GM18508 (cell line): ENCODE results near the gene COMMD7.

Experiments used
- ATAC-seq: cut with Tn5 transposase; IDR thresholded peaks from one replicate; pipeline ENCODE4 v1.9.1; 2021; ENCODE audit warnings: moderate number of reproducible peaks; ENCODE audit not compliant: insufficient read depth, unreplicated experiment

COMMD7 gene

DNA sequence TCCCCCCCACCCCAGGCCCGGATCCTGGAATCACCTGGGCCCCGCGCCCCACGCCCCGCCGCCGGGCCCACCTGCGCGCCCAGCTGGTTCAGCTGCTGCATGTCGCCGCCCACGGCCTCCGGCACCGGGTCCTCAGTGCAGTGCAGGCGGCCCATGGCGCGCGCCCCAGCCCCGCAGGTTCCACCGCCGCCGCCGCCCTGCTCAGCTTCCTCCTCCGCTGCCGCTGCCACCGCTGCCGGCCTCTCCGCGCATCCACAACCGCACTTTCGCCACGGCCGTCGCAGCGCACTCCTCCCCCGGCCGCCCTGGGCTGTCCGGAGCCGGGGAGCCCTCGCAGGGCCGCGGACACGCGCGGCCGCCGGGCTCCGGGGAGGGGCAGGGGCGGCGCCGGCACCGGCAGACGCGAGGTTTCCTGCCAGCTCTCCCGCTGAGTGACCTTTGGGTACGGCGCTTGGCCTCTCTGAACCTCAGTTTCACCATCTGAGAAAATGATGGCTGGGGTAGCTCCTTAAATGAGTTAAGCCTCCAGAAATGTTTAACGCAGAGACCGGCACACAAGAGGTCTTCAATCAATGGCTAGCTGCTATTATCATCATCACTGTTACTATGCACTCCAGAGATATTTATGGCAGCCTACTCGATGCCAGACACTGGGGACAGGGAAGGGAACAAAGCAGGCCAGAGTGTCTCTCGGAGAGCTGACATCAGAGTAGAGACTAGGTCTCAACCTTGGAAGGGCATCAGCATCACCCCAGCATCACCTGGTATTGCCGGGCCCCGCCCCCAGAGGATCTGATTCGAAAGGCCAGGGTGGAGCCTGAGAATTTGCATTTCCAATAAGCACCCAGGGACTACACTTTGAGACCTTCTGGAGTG, at the start of gene COMMD7:
Gene COMMD7 (minus strand): TSS at position 231 of the 876 bp plus-strand sequence. CDS start 76 bp downstream, at position 155.
- ATAC-seq, result no peak

DNA sequence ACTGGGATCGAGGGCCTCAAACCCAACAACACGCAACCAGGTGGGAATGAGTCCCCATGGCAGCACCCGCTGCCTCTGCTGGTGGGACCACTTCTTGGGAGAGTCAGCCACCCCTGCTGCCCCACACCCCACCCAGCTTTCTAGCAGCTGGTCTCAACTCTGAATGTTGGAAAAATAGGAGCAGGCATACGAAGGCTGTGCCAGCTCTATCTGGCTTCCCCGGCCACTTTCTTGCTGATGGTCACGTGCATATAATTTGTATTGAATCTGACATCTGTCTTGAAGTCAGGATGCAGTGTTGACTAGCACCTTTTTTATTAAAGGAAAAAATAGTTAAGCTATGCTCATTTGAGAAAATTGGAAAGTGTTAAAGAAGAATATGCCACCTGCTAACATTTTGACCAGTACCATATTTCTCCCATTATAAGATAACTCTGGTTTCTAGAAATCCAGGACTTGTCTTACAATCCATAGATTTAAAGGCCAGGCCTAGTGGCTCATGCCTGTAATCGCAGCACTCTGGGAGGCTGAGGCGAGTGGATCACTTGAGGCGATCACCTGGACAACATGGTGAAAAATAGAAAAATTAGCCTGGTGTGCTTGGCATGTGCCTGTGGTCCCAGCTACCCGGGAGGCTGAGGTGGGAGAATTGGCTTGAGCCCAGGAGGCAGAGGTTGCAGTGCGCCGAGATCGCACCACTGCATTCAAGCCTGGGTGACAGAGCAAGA, 49.6 kb upstream of the COMMD7 start:
- no peak for ATAC-seq

DNA sequence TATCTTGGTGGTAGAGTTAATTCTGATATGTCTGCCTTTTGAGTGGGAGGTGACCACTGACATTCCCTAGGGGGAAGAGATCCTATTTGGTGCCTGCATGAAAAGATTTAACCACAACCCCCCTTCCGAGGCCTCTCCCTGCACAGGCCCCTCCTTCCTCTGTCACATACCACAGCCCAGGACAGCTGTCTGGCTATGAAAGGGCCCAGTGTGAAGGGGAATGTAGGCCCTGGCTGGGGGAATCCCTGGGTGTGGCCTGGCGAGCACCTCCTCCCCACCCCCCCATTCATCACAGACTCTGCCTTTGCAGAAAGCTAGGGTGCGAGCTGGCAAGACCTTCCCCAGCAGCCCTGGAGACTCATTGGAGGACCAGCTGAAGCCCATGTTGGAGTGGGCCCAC, 49.0 kb upstream of the COMMD7 start:
- no peak for ATAC-seq

DNA sequence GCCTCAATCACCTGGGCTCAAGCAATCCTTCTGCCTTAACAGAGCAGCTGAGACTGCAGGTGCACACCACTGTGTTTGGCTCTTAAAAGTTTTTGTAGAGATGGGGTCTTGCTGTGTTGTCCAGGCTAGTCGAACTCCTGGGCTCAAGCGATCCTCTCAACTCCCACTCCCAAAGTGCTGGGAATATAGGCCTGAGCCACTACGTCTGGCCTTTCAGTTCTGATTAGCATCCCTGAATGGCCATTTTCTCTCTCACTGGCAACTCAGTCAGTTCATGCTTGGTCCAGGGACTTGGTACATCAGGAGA, 47.4 kb upstream of the COMMD7 start:
- ATAC-seq, result no peak

DNA sequence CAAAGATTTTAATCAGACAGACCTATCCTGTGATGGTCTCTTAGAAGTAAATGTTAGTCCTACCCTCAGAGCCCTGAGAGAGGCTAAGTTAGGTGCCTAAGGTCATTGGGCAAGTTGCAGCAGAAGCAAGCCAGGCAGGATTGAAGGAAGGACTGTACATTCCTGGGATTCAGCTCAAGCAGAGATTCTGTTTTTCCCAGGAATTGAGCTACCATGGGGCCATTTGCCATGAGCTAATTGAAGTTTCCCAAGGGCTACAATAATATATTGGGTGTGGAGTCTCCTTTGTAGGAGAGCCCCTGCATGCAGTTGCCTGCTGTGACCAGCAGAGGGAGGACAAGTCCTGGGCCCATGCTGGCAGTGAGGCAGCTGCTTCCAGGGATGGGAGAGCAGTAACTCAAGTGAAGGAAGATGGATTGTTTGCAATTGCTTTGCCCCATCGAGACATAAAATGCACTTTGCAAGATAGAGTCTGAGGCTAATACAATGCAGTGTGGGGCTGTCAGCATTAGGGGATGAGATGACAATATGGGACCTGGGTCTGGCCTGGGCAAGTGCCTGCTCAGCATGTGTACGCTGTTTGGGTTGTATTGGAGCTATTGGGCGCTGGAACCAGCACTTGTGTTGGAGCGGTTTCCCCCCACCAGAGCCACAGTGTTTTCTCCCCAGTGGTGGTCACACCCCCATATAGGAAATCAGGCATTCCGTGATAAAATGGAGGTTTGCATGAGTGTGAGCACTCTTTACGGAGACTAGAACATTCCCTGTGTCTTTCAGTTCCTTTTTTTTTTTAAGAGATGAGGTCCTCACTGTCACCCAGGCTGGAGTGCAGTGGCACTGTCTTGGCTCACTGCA, 46.9 kb upstream of the COMMD7 start:
- ATAC-seq, result no peak

DNA sequence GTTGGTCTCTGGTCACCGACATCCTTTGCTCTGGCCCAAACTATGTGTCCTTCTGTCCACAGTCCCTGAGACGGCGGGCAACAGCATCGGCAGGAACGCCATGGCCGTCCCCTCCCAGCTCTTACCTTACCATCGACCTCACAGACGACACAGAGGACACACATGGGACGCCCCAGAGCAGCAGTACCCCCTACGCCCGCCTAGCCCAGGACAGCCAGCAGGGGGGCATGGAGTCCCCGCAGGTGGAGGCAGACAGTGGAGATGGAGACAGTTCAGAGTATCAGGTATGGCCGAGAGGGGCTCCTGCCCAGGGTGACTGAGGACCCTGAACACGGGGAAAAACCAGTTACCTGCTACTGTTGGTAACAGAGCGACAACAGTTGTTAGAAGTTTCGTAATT, 43.9 kb upstream of the COMMD7 start:
- no peak for ATAC-seq

DNA sequence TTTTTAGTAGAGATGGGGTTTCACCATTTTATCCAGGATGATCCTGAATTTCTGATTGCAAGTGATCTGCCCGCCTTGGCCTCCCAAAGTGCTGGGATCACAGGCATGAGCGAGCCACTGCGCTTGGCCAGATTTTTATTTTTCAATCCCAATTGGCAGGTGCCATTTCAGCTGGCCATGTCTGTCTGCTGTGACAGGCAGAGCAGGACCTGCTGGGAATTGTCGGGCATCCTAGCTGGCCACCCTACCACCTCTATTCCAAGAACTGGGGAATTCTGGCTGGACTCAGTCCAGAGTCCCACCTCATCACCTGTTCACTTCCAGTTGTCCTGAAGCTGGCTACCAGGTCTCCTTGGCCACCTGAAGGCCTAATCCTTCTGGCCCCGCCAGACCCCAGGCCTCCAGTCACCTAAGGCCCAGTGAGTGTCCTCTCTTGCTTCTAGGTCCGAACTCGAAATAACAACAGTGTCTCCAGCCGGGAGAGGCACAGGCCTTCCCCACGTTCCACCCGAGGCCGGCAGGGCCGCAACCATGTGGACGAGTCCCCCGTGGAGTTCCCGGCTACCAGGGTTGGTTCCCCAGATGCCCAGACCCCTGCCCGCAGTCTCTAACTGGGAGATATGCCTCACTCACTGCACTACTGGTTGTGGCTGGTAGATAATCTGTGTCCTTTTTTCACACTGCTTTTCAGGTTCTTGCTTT, 42.9 kb upstream of the COMMD7 start:
- no peak for ATAC-seq

DNA sequence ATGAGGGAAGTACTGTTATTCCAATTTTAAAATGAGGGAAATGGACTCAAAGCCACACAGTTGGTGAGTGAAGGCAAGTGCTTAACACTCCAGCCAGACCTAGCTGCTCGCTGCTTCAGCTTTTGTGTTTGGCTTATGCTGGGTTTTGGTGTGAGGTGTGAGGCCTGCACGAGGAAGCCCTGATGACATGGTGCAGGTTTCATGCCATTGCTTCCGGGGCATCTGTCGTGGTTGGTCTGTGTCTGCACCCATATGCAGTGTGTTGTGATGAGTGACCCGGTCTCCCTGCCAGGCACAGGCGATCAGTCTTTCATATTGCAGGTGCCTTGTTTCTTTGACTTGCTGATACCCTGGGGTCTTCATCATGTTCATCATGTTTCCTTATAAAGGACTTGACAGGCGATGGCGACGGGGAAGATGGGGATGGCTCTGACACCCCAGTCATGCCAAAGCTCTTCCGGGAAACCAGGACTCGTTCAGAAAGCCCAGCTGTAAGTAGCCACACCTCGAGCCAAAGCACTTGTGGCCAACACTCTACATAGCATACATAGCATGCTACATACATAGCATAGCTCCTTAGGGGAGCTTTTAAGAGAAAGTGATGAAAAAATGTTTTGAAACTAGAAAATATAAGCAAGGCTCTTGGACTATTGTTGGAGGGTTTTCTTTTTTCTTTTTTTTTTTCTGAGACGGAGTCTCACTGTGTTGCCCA, 41.3 kb upstream of the COMMD7 start:
- no peak for ATAC-seq

DNA sequence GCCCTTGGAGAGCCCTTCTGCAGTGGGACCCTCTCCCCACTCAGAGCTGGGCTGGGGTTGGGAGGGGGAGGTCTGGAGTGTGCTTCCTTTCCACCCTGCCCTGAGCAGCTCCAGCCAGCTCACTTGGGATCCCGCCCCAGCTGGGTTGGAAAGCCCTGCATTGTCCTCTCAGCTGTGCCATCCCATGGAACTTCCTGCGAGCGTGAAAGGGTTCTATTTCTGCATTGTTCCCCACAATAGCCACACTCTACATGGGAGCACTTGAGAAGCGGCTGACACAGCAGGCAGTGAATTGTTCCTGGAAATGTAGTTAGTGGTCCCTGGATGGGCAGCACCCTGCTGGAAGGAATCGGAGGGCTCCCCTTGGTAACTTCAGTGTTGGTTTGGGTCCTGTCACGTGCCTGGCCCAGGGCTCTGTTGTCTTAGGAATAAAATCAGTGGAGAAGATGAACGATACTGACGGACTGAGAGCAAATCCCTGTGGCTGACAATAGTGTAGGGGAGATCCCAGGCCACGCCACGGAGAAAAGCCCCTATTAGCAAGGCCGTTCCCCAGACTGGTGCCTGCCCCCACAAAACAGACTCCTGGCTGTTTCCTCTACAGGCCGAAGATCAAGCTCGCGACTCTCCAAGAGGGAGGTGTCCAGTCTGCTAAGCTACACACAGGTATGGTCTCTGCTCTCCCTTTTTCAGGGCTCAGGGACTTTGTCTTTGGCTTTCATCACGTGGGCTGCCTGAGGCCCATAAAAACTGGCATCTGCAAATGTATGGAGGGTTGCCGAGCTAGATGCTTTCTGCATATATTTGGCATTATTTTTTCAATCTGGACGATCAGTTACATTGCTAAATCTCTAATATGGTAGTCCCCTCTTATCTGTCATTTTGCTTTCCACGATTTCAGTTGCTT, 37.7 kb upstream of the COMMD7 start:
- no peak for ATAC-seq

DNA sequence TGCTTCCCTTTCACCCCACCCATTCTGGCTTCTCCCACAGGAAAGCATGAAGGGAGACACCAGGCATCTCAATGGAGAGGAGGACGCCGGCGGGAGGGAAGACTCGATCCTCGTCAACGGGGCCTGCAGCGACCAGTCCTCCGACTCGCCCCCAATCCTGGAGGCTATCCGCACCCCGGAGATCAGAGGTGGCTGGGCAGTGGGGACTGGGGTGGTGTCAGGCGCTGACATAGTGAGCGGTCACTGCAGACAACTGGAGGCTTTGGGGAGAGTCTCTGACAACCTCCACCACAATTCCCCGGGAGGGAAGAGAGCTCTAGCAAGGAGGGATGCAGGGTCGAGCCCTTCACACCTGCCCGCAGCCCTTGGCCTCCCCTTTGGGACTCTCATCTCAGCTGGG, 37.0 kb upstream of the COMMD7 start:
- no peak for ATAC-seq

DNA sequence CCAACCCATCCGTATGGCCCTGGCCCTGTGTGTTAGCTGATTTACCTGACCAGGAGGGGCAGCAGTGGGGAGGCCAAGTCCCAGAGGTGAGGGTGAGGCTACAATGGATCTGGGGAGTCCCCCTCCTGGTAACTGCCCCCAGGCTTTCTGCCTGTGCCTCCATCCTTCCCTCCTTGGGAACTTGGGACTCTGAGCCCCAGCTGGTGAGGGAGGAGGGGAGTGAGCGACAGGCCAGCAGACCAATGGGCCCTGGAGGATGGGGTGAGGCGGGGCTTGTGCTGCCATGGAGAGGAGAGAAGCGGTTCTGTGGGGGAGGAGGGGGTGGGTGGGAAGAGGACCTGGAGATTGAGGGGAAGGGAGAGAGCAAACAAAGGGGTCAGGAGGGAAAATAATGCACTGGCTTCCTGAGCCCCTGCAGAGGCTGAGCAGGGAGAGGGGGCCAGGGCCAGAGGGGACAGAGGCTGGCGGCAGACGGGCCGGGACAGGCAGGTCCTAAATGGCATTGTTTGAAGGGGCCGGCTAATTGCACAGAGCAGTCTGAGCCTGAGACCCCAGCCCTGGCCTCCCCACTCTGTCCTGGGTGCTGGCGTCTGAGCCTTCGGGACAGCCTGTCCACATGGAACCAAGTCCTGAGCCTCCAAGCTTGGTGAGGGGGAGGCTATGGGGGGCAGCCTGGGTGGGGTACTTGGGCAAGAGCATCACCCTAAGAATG, 36.4 kb upstream of the COMMD7 start:
- no peak for ATAC-seq

DNA sequence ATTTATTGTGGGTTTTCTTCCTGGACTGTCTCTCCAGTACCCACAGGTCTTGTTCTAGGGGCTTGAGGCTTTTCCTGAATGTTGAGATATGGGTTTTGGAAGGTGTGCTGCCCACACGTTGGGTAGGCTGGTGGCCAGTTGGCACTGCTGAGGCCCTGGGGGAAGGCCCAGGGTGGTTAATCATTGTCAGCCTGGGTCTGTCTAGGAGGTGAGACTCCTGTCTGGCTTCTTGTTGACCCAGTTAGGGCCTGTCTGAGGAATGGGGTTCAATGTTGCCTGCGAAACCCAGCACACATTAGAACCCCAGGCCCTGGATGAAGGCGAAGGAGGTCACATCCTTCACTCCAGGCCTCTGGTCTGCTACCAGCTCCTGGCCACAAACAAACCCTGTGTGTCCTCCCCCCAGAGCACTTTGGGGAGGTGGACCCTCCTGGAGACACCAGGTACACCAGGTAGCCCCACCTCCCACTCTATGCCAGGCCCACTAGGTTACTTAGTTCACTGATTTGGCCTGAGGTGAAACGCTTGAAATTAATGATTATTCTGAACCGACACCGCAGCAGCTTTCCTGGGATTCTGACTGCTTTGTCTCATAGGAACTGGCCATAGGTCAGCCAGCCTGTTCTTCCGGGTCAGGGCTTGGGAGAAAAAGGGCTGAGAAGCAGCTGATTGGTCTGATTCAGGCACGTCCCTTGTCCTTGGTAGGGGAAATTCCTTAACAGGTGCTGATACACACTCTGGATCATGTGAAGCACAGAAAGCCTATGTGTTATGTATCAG, 34.1 kb upstream of the COMMD7 start:
- ATAC-seq, result no peak

DNA sequence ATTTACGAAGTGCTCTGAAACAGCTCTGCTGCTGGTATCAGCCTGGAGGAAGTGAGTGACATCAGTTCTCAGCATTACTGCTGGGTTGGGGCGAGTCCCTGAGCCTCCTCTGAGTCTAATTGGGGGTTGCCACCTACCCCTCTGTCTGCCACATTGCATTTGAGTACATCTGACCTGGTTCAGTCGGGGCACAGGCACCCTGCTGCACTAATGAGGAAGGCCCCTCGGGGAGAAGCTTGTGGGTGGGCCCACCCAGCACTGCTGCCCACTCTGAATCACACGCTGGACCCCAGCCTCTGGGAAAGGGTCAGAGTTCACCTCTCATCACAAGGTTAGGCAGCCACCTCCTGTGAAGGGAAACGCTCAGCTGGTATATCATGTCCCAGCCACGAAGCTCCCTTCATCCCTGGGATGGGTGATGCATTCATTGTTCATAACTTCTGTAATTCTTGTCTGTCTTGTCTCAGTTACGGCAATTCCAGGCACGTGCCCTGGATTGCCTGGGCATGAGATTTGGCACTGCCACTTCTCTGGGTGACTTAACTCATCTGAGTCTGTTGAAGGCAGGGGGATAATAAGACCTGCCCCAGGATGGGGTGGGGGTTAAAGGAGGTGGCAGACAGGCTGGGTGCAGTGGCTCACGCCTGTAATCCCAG, 32.2 kb upstream of the COMMD7 start:
- no peak for ATAC-seq

DNA sequence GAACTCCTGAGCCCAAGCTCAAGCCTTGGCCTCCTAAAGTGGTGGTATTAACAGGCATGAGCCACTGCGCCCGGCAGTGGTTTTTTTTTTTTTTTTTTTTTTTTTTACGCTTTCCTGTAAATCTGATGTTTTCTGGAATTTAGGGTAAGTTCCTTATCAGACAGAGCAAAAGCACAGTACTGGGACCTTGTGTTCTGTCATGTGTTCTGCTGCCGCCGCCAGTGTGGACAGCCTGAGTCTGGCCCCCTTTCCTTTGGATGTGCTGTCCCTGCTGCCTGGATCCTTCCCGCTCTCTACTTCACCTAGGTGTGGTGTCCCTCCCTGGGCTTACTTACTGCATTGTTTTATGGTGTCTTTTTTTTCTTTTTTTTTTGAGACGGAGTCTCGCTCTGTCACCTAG, 30.6 kb upstream of the COMMD7 start:
- no peak for ATAC-seq

DNA sequence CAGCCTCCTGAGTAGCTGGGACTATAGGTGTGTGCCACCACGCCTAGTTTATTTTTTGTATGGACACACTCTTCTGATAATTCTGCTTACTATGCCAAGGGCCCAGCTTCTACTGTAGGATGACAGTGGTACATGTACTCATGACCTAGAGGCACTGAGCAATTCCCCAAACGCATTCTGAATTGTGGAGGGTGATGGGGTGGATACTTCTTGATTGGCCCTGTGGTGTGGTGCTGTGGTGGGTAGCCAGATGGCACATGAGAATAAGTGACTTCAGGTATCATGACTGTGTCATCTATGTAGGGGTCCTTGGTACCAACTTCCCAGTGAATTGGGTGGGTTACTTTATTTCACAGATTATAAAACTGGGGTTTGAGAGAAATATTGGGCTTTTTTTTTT, 30.0 kb upstream of the COMMD7 start:
- no peak for ATAC-seq

DNA sequence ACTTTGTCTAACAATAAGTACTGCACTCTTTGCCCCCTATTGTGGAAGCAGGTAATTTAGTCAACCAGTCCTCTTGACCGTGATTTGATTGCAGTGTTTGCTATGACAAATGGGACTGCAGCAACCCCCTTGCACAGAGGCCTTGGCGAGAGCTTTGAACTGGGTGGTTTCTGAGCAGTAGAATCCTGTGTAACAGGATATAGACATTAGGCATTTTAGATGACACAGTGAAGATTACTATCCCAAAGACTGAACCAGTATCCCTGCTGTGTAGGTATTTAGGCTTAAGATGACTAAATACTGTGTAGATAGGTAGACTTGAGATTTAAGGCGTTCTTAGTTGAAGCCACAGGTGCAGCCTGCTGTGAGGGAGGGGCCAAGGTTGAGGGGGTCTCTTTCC, 28.8 kb upstream of the COMMD7 start:
- no peak for ATAC-seq
